Activated CD8-positive, alpha-beta memory T cell treated with anti-CD3 and anti-CD28 coated beads for 24 hours (primary cell): ENCODE results near the gene MYLK4.
"Not testable (repeated sequence)": the region's sequence is repeated elsewhere in the genome, so short reads cannot be mapped to it uniquely, and the experiment has no call there.

ENCODE experiments used
- DNase-seq: peaks from one replicate; pipeline ENCODE4 v3.0.0-alpha.2; 2020

The MYLK4 gene

GRCh38 chr6:2775003-2775402, 24.3 kb upstream of the MYLK4 start:
- no peak for DNase-seq

- DNase-seq = no peak
Observed at GRCh38 chr6:2773449-2773848, 22.7 kb upstream of the MYLK4 start.

GRCh38 chr6:2772840-2773239, 22.1 kb upstream of the MYLK4 start:
- no peak for DNase-seq

GRCh38 chr6:2771079-2771478, 20.4 kb upstream of the MYLK4 start:
- DNase-seq = no peak

GRCh38 chr6:2770171-2770570, 19.4 kb upstream of the MYLK4 start:
- DNase-seq = no peak

- no peak for DNase-seq
Observed at GRCh38 chr6:2768696-2769095, 18.0 kb upstream of the MYLK4 start.

- no peak for DNase-seq
Observed at GRCh38 chr6:2767657-2768524, 17.2 kb upstream of the MYLK4 start.

- no peak for DNase-seq
Observed at GRCh38 chr6:2766767-2767656, 16.3 kb upstream of the MYLK4 start.

GRCh38 chr6:2765896-2766766, 15.4 kb upstream of the MYLK4 start:
- no peak for DNase-seq

GRCh38 chr6:2765166-2765895, 14.6 kb upstream of the MYLK4 start, which contains the start of gene WRNIP1:
Gene WRNIP1 (plus strand): TSS chr6:2765393. CDS start chr6:2765623, 230 bp downstream.
- peak; percentile 96 for DNase-seq

GRCh38 chr6:2764610-2765165, 14.0 kb upstream of the MYLK4 start:
- DNase-seq = no peak

GRCh38 chr6:2763876-2764540, 13.3 kb upstream of the MYLK4 start:
- no peak for DNase-seq

- DNase-seq = no peak
Observed at GRCh38 chr6:2763345-2763841, 12.7 kb upstream of the MYLK4 start.

- not testable (repeated sequence) for DNase-seq
Observed at GRCh38 chr6:2762868-2763267, 12.1 kb upstream of the MYLK4 start.

- DNase-seq = no peak
Observed at GRCh38 chr6:2760882-2761842, 10.4 kb upstream of the MYLK4 start.

GRCh38 chr6:2758980-2759379, 8.3 kb upstream of the MYLK4 start:
- DNase-seq = no peak

- no peak for DNase-seq
Observed at GRCh38 chr6:2756687-2757224, 6.0 kb upstream of the MYLK4 start.

- no peak for DNase-seq
Observed at GRCh38 chr6:2756241-2756640, 5.5 kb upstream of the MYLK4 start.

- no peak for DNase-seq
Observed at GRCh38 chr6:2755456-2755855, 4.7 kb upstream of the MYLK4 start.
